Lung (tissue), 12 donors: ENCODE results near the gene MARCHF10. TPM values are rescaled to one million over a fixed set of nuclear protein-coding genes. Genes with fewer than 3 reads are reported as not detected.

Source experiments
- ATAC-seq: fragments of 200-7000 bp; cut with Tn5 transposase; one replicate; pipeline ENCODE4 v1.9.1; 2020; ENCODE audit warnings: moderate number of reproducible peaks; ENCODE audit not compliant: insufficient read depth, low FRiP score
- DNase-seq, 3 donors: peaks; one replicate each; pipeline ENCODE4 v3.0.0-alpha.2; 2013 to 2017
- H3K27ac ChIP-seq, 2 donors: one replicate each; pipeline ENCODE4 v1.5.1; 2013; ENCODE audit warnings: mild to moderate bottlenecking in 2 of 2, moderate library complexity in 2 of 2, control low read depth in 1 of 2, inconsistent platforms in 1 of 2, low read depth in 1 of 2, low read length in 1 of 2
- H3K27me3 ChIP-seq, 3 donors: one replicate each; pipeline ENCODE4 v1.5.1; 2013; ENCODE audit warnings: low read length in 2 of 3; ENCODE audit not compliant: control insufficient read depth in 3 of 3, insufficient read depth in 3 of 3
- H3K36me3 ChIP-seq, 4 donors: one replicate each; pipeline ENCODE4 v1.5.1; 2013; ENCODE audit warnings: low read length in 4 of 4, mild to moderate bottlenecking in 1 of 4, moderate library complexity in 1 of 4; ENCODE audit not compliant: control insufficient read depth in 4 of 4, insufficient read depth in 4 of 4
- H3K4me1 ChIP-seq, 5 donors: one replicate each; pipeline ENCODE4 v1.5.1; 2013; ENCODE audit warnings: low read length in 5 of 5, mild to moderate bottlenecking in 2 of 5, moderate library complexity in 1 of 5; ENCODE audit not compliant: control insufficient read depth in 5 of 5, insufficient read depth in 5 of 5
- H3K4me3 ChIP-seq: one replicate; pipeline ENCODE4 v1.5.1; 2013; ENCODE audit warnings: mild to moderate bottlenecking, control low read depth, moderate library complexity
- H3K9ac ChIP-seq, 2 donors: one replicate each; pipeline ENCODE4 v1.5.1; 2013; ENCODE audit warnings: low read length in 2 of 2, control low read depth in 1 of 2; ENCODE audit not compliant: insufficient read depth in 1 of 2
- H3K9me3 ChIP-seq, 4 donors: one replicate each; pipeline ENCODE4 v1.5.1; 2013; ENCODE audit warnings: low read length in 3 of 4, mild to moderate bottlenecking in 1 of 4, moderate library complexity in 1 of 4; ENCODE audit not compliant: control insufficient read depth in 4 of 4, insufficient read depth in 3 of 4
- WGBS, 2 donors: extraction: QIAGEN DNeasy Blood & Tissue Kit; methylation state at CpG; one replicate each; pipeline ENCODE4 v1.1.7; 2013; 5-methylcytosine and 5-hydroxymethylcytosine counted together
- polyA plus RNA-seq, 2 donors: library from polyadenylated mRNA; stranded (reverse); fragments of 200-250 nt; gene quantifications; one replicate each; pipeline ENCODE4 v1.2.1, GENCODE V29; 2013
- total RNA-seq, 2 donors: library from RNA; depleted of rRNA in 1 of 2; stranded (reverse); fragments of >200 nt in 1 of 2; gene quantifications; one replicate each; pipeline ENCODE4 v1.2.1, GENCODE V29; 2014 to 2021
- TF ChIP-seq, protein P1 (sequence below): IDR thresholded peaks from 2 replicates; pipeline ENCODE4 v1.5.1; 2012; ENCODE audit warnings: mild to moderate bottlenecking; ENCODE audit errors: control extremely low read depth, extremely low read depth
- donor health status: control.
- donor health status: control.
- donor health status: Bipolar disorder and iron deficiency.
- donor health status: healthy.
- donor health status: DM: yes; HTN: yes; CAD: no.

The MARCHF10 gene
- total and polyA plus RNA-seq, 4 donors = 3.1 to 13.8 (median 7.5) TPM

DNA sequence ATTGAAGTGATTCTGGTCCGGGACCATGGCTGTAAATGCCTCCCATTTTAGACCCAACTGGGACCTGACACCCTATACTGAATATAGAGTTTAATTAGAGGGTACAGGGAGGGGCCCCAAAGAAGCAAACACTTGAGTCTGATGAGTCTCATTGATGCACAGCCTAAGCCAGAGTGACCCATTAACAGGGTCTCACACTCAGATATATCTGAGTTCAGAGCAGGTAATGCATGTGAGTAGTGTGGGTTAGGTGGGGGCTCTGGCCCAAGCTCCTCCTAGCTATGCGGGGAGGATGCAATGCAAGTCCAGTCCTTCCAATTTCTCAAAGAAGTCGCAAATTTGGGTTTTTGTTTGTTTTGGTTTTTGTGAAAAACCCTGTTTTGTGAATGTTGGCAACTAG is 17.1 kb upstream of the MARCHF10 start:
- Histone ChIP-seq H3K4me3 (no peak overlapping the region), H3K4me1 (peaks cover 0 to 21% (median 4%) of the 10 kb centered on the region in 5 donors), H3K27me3 (no peaks in the 10 kb centered on the region), H3K36me3 (no peaks in the 10 kb centered on the region), H3K9ac (no peak overlapping the region), H3K9me3 (no peaks in the 10 kb centered on the region), H3K27ac (no peak overlapping the region)
- WGBS, 2 donors = 93 to 94% methylated on average over 3 of the region's 3 CpGs
- ATAC-seq (no peak), DNase-seq (no peak)
- TF ChIP-seq, protein P1, sequence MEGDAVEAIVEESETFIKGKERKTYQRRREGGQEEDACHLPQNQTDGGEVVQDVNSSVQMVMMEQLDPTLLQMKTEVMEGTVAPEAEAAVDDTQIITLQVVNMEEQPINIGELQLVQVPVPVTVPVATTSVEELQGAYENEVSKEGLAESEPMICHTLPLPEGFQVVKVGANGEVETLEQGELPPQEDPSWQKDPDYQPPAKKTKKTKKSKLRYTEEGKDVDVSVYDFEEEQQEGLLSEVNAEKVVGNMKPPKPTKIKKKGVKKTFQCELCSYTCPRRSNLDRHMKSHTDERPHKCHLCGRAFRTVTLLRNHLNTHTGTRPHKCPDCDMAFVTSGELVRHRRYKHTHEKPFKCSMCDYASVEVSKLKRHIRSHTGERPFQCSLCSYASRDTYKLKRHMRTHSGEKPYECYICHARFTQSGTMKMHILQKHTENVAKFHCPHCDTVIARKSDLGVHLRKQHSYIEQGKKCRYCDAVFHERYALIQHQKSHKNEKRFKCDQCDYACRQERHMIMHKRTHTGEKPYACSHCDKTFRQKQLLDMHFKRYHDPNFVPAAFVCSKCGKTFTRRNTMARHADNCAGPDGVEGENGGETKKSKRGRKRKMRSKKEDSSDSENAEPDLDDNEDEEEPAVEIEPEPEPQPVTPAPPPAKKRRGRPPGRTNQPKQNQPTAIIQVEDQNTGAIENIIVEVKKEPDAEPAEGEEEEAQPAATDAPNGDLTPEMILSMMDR = no peak

DNA sequence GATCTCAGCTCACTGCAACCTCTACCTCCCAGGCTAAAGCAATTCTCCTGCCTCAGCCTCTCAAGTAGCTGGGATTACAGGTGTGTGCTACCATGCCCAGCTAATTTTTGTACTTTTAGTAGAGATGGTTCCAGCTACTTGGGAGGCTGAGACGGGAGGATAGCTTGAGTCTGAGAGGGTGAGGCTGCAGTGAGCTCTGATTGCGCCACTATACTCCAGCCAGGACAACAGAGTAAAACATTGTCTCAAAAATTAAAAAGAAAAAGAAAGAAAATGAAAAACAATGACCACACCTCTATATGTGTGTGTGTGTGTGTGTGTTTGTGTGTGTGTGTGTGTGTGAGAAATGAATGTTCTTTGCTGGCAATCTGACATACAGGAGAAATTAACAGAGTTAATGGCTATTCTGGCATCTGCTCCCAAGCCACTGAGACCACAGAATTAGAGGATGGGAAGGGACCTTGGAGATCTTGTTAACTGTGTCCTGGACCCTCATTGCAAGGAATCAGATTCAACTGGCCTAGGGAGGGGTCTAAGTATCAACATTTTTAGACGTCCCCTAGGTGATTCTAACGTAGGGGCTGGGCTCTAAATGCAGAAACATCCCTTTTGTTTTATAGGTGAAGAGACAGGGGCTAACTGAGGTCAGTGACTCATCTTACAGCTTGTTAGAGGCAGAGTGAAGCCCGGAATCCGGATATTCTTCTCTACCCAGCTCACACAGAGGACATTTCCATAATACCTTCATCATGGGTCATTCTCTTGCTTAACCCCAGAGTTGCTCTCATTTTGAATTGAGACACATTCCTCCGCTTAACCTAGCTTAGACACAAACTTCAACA is 16.4 kb upstream of the MARCHF10 start:
- H3K36me3 ChIP-seq = no peaks in the 10 kb centered on the region
- H3K27me3 ChIP-seq = no peaks in the 10 kb centered on the region
- no peak overlapping the region for H3K27ac ChIP-seq
- no peak overlapping the region for H3K9ac ChIP-seq
- 86 to 88% methylated on average over 7 of the region's 7 CpGs for WGBS, 2 donors
- H3K4me3 ChIP-seq = no peak overlapping the region
- ATAC-seq (no peak), DNase-seq (no peak)
- H3K9me3 ChIP-seq = no peaks in the 10 kb centered on the region
- H3K4me1 ChIP-seq = peaks cover 0 to 28% (median 7%) of the 10 kb centered on the region in 5 donors
- TF ChIP-seq, protein P1 = no peak

DNA sequence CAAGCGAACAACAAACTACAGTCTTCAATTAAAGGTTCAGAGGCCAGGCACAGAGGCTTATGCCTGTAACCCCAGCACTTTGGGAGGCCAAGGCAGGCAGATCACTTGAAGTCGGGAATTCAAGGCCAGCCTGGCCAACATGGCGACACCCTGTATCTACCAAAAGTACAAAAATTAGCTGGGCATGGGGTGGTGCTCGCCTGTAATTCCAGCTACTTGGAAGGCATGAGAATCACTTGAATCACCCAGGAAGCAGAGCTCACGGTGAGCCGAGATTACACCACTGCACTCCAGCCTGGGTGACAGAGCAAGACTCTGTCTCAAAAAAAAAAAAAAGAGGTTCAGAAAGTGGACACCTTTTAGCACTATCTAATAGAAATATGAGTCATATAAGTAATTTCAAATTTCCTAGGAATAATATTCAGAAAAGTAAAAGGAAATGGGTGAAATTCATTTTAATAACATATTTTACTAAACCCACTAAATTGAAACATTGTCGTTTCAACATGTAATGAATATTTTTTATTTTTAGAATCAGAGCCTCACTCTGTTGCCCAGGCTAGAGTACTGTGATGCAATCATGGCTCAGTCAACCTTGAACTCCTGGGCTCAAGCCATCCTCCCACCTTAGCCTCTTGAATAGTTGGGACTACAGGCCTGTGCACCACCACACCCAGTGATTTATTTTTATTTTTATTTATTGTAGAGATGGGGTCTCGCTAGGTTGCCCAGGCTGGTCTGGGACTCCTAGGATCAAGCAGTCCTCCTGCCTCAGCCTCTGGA is 15.2 kb upstream of the MARCHF10 start:
- TF ChIP-seq, protein P1 = no peak
- 79 to 81% methylated on average over 8 of the region's 8 CpGs for WGBS, 2 donors
- no peak overlapping the region for H3K27ac ChIP-seq
- no peak overlapping the region for H3K9ac ChIP-seq
- peaks cover 0 to 28% (median 7%) of the 10 kb centered on the region in 5 donors for H3K4me1 ChIP-seq
- no peak for DNase-seq
- H3K36me3 ChIP-seq = no peaks in the 10 kb centered on the region
- no peak overlapping the region for H3K4me3 ChIP-seq
- no peak for ATAC-seq
- no peaks in the 10 kb centered on the region for H3K27me3 ChIP-seq
- H3K9me3 ChIP-seq = no peaks in the 10 kb centered on the region
